ENCODE data around the gene NTRK3. TPM values are rescaled to one million over a fixed set of nuclear protein-coding genes. Genes with fewer than 3 reads are reported as not detected.

NTRK3 gene
- total and polyA plus RNA-seq, 2 of the 8 experiments (the other 6 are each of a cell fraction or from before 2014, with no cell fraction given): 4.5 to 6.8 TPM

- no peak overlapping the region for H4K8ac ChIP-seq (ENCODE audit: extremely low read depth, insufficient read depth, low read length)
- no peak overlapping the region for H2BK15ac ChIP-seq (ENCODE audit: low read length)
- 92% methylated on average over 1 of the region's 1 CpG; no CpG with 5 or more reads in 1 of the 2 experiments for WGBS, 2 experiments (ENCODE audit: extremely low coverage in 1 of 2, insufficient coverage in 1 of 2, insufficient read length in 1 of 2, insufficient replicate concordance in 2 of 2, low coverage in 1 of 2, low lambda C conversion rate in 2 of 2, missing lambda C conversion rate in 1 of 2)
- H2BK120ac ChIP-seq (replicated peaks; ENCODE audit: low read depth, low read length): no peak overlapping the region
- no peaks in the 10 kb centered on the region for H4K20me1 ChIP-seq (replicated peaks in 1 of 2; ENCODE audit: control insufficient read depth in 1 of 2, insufficient read depth in 2 of 2, low read length in 2 of 2)
- no peaks in the 10 kb centered on the region for H3K79me2 ChIP-seq (ENCODE audit: control insufficient read depth in 1 of 2, insufficient read depth in 2 of 2, low read length in 2 of 2)
- no peak overlapping the region for H3K9ac ChIP-seq (replicated peaks in 1 of 4; ENCODE audit: extremely low read depth in 1 of 4, low read depth in 3 of 4, low read length in 3 of 4)
- no peaks in the 10 kb centered on the region for H3K36me3 ChIP-seq (ENCODE audit: control insufficient read depth in 2 of 4, insufficient read depth in 4 of 4, low read length in 3 of 4)
- H2BK20ac ChIP-seq (ENCODE audit: low read length): no peak overlapping the region
- H3K23ac ChIP-seq (ENCODE audit: insufficient read length): no peak overlapping the region
- no peak overlapping the region for H4K5ac ChIP-seq (ENCODE audit: insufficient read length, low read depth, low read length)
- H3K23me2 ChIP-seq (ENCODE audit: low read depth, low read length): no peaks in the 10 kb centered on the region
- H2AK5ac ChIP-seq (ENCODE audit: low read depth, low read length): no peak overlapping the region
- DNase-seq (ENCODE audit: low read depth in 1 of 2, low spot score in 2 of 2) (no peak), FAIRE-seq (no peak)
- no peaks in the 10 kb centered on the region for H3K27me3 ChIP-seq (replicated peaks in 1 of 4; ENCODE audit: control insufficient read depth in 3 of 4, extremely low read depth in 1 of 4, insufficient read depth in 3 of 4, low read length in 3 of 4)
- H3K4me1 ChIP-seq (replicated peaks in 1 of 4; ENCODE audit: control insufficient read depth in 3 of 4, insufficient read depth in 4 of 4, low read length in 3 of 4): no peaks in the 10 kb centered on the region
- no peak for TF ChIP-seq TAF1 (IDR thresholded peaks at IDR 0.05; ENCODE audit: low read depth, low read length)
- no peak for TF ChIP-seq KDM4A (IDR thresholded peaks at IDR 0.05; ENCODE audit: low read depth, low read length, severe bottlenecking)
- TF ChIP-seq RAD21 (IDR thresholded peaks at IDR 0.05 in 1 of 2, conservative IDR thresholded peaks at IDR 0.05 in 1 of 2; ENCODE audit: low read depth in 2 of 2, low read length in 2 of 2): 0 out of 4 replicates have a peak, but pooled peaks of 1 of the 2 experiments have one; percentile 9
- no peak for TF ChIP-seq BACH1 (IDR thresholded peaks at IDR 0.05; ENCODE audit: low read length)
- TF ChIP-seq TEAD4 (IDR thresholded peaks at IDR 0.05; ENCODE audit: low read depth, low read length): no peak
- H3K79me1 ChIP-seq (ENCODE audit: low read depth, low read length): no peaks in the 10 kb centered on the region
- H4K91ac ChIP-seq (replicated peaks; ENCODE audit: insufficient read length, low read length): no peak overlapping the region
- no peak overlapping the region for H3K4me2 ChIP-seq (ENCODE audit: insufficient read depth in 1 of 2, low read depth in 2 of 2, low read length in 2 of 2)
- H3K27ac ChIP-seq (ENCODE audit: low read depth, low read length): no peak overlapping the region
- POLR2A ChIA-PET (ENCODE audit: partially characterized antibody): no interaction called here
- no peak overlapping the region for H2AFZ ChIP-seq (ENCODE audit: low read length)
- H3K56ac ChIP-seq (replicated peaks; ENCODE audit: insufficient read length, low read depth, low read length): no peak overlapping the region
- no peaks in the 10 kb centered on the region for H3K9me3 ChIP-seq (ENCODE audit: insufficient read depth in 2 of 2, low read depth in 1 of 2, low read length in 1 of 2)
- no peak overlapping the region for H2BK12ac ChIP-seq (ENCODE audit: low read depth, low read length)
- H2BK5ac ChIP-seq (ENCODE audit: low read depth, low read length): no peak overlapping the region
- no peak overlapping the region for H3K18ac ChIP-seq (ENCODE audit: extremely low read depth, low read length)
- no peak overlapping the region for H3K4ac ChIP-seq (replicated peaks; ENCODE audit: insufficient read length, low read depth, low read length)
- no peak overlapping the region for H3K14ac ChIP-seq (ENCODE audit: insufficient read length)
- CTCF ChIA-PET (ENCODE audit: partially characterized antibody): interaction anchor here (0.7 kb wide), 1 partner anchor 858 kb away, joined by 4 read pairs; no protein-coding TSS in a partner anchor
- H3K4me3 ChIP-seq (ENCODE audit: extremely low read depth in 1 of 4, insufficient read depth in 2 of 4, low read depth in 3 of 4, low read length in 4 of 4): no peak overlapping the region
Measured at GRCh38 chr15:87817553-87817952, 439.0 kb downstream of the NTRK3 start.
